ENCODE results near the gene TOMM40L.
"Not testable (repeated sequence)": the region's sequence is repeated elsewhere in the genome, so short reads cannot be mapped to it uniquely, and the experiment has no call there.

The TOMM40L gene

GRCh38 chr1:161218301-161219077, 7.4 kb upstream of the TOMM40L start:
- H3K9ac ChIP-seq, result no peak overlapping the region

DNA sequence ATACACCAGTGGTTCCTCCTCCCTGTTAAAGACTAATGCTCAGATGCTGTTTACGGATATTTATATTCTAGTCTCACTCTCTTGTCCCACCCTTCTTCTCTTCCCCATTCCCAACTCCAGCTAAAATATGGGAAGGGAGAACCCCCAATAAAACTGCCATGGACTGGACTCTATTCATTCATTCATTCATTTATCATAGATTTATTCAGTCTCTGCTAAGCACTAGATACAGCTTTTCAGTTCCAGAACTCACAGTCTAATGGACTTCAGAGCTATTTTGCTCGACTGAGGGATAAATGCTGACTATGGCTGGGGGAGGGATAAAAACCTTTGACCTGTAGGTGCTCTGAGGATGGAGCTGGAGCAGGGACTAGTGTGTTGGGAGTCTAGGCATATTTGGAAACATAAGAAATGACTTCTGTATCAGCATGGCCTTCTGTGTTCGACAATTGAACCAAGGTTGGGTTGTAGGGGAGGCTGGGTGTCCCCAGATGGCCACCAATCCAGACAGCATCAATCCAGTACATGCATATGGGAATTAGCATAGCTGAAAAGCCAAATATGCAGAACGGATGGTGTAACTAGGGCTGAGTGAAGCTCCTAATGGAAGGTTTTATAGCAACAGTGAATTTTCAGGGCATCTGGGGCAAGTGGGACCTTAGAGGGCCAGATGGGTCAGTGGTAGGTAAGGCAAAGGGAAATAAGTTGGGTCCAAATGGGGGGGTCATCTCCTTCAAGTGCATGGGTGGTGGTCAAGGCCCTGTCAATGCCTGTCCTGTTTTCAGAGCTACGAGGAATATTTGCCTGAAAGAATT, 6.6 kb upstream of the TOMM40L start:
- TF ChIP-seq Cebpa-rat (IDR thresholded peaks at IDR 0.05), result no peak
- Histone ChIP-seq H3K36me3 (peaks cover 5% of the 10 kb centered on the region), H3K27me3 (peaks cover 44% of the 10 kb centered on the region), H3K9ac (no peak overlapping the region), H3K4me1 (peaks cover 49% of the 10 kb centered on the region), H4K20me1 (peaks cover 38% of the 10 kb centered on the region), H3K9me3 (no peaks in the 10 kb centered on the region), H3K27ac (no peak overlapping the region), H3K4me3 (no peak overlapping the region), H3K4me2 (peak overlapping the region; percentile 71)

More at GRCh38 chr1:161218301-161219077, 7.4 kb upstream of the TOMM40L start:
- no peak for TF ChIP-seq Cebpa-rat (IDR thresholded peaks at IDR 0.05)
- H3K9me3 ChIP-seq, result no peaks in the 10 kb centered on the region
- peaks cover 51% of the 10 kb centered on the region for H3K4me1 ChIP-seq
- peak overlapping the region; percentile 71 for H3K4me2 ChIP-seq
- H3K36me3 ChIP-seq, result peaks cover 13% of the 10 kb centered on the region
- no peak overlapping the region for H3K27ac ChIP-seq
- no peak overlapping the region for H3K4me3 ChIP-seq
- peaks cover 43% of the 10 kb centered on the region for H4K20me1 ChIP-seq
- H3K27me3 ChIP-seq, result peaks cover 44% of the 10 kb centered on the region

GRCh38 chr1:161220002-161220401, 5.9 kb upstream of the TOMM40L start:
- peaks cover 44% of the 10 kb centered on the region for H3K27me3 ChIP-seq
- no peaks in the 10 kb centered on the region for H3K9me3 ChIP-seq
- no peak overlapping the region for H3K27ac ChIP-seq
- no peaks in the 10 kb centered on the region for H3K36me3 ChIP-seq
- no peak overlapping the region for H3K4me2 ChIP-seq
- H3K4me1 ChIP-seq, result peaks cover 43% of the 10 kb centered on the region
- no peak for TF ChIP-seq Cebpa-rat (IDR thresholded peaks at IDR 0.05)
- no peak overlapping the region for H3K9ac ChIP-seq
- H4K20me1 ChIP-seq, result peaks cover 32% of the 10 kb centered on the region
- no peak overlapping the region for H3K4me3 ChIP-seq

GRCh38 chr1:161222175-161223019, 3.5 kb upstream of the TOMM40L start:
- no peaks in the 10 kb centered on the region for H3K36me3 ChIP-seq
- H3K27me3 ChIP-seq, result peaks cover 36% of the 10 kb centered on the region
- no peak for TF ChIP-seq Cebpa-rat (IDR thresholded peaks at IDR 0.05)
- no peak overlapping the region for H3K4me2 ChIP-seq
- H3K9me3 ChIP-seq, result no peaks in the 10 kb centered on the region
- H3K27ac ChIP-seq, result no peak overlapping the region
- no peak overlapping the region for H3K4me3 ChIP-seq
- H3K4me1 ChIP-seq, result peaks cover 36% of the 10 kb centered on the region
- no peak overlapping the region for H3K9ac ChIP-seq
- H4K20me1 ChIP-seq, result peaks cover 11% of the 10 kb centered on the region

DNA sequence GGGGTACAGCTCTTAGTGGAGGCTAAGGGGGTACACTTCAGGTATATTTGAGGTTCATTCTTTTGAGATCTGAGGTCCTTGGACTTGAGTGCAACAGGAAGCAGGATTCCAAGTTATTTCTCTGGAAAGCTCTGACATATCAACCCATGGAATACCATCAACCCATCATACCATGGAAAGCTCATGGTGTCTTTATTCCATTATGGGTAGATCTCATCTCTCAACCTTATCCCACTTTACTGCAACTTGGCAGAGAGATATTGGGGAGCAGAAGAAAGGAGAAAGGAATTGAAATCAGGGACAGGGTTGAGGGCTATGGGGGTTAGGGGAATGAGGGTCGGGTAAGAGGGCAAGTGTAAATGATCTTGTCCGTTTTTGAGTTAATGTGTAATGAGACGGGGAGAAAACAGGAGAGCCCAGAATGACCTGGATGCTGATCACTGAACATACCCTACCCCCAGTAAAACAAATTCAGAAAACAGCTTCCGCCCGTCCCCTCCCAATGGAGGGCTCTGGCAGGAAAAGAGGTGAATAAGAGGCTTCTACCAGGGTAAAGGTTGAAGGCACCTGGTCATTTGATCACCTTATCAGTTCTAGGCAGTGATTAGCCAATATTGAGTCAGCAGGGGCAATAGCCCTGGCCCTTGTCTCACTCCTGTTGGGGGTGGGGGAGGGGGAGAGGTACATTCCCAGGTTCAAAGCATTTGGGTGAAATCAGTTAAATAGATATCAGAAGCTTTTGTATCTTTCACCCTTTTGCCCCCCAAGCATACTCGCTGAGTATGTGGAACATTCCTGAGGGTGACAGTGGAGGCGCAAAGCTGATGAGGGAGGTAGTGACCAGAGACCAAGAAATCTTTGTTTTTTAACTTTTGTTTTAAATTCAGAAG, 1.8 kb upstream of the TOMM40L start:
- Histone ChIP-seq H3K4me1 (peaks cover 28% of the 10 kb centered on the region), H3K9me3 (no peaks in the 10 kb centered on the region), H3K9ac (no peak overlapping the region), H3K4me2 (no peak overlapping the region), H3K36me3 (peaks cover 10% of the 10 kb centered on the region), H3K4me3 (no peak overlapping the region), H3K27ac (no peak overlapping the region), H4K20me1 (no peaks in the 10 kb centered on the region; the same call in 1 of the 2 replicates), H3K27me3 (peaks cover 24% of the 10 kb centered on the region)
- no peak for TF ChIP-seq Cebpa-rat (IDR thresholded peaks at IDR 0.05)

- H4K20me1 ChIP-seq, H3K27ac ChIP-seq, H3K9me3 ChIP-seq, H3K9ac ChIP-seq, H3K4me3 ChIP-seq: not testable (repeated sequence)
- peaks cover 17% of the 10 kb centered on the region for H3K27me3 ChIP-seq
- H3K36me3 ChIP-seq, result peaks cover 17% of the 10 kb centered on the region
- H3K4me1 ChIP-seq, result peaks cover 27% of the 10 kb centered on the region
- peak overlapping the region; percentile 50; the same call in 1 of the 2 replicates for H3K4me2 ChIP-seq
These were observed 1.2 kb upstream of the TOMM40L start for GRCh38 chr1:161224695-161225087.

DNA sequence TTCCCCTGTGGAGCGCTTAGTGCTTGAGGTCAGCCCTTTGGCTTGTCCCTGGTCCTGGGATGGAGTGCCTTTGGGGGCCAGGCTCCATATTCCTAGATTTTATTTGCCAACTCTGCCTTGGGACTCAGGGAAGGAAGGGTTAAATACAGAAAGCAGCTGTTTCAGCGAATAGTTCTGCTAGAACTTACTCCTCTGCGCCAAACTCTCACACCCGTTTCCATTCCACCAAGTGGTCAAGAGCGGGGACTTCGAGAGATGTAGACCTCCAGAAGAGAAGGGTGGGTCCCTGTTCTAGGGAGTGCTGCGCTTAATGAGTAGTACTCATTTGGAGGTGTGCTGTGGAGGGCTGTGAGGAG, 704 bp upstream of the TOMM40L start:
- no peak overlapping the region for H3K4me3 ChIP-seq
- H3K27ac ChIP-seq, result no peak overlapping the region
- peaks cover 13% of the 10 kb centered on the region for H3K27me3 ChIP-seq
- no peaks in the 10 kb centered on the region for H4K20me1 ChIP-seq
- peak overlapping the region; percentile 50 for H3K4me2 ChIP-seq
- no peak for TF ChIP-seq Cebpa-rat (IDR thresholded peaks at IDR 0.05)
- H3K9me3 ChIP-seq, result no peaks in the 10 kb centered on the region
- H3K36me3 ChIP-seq, result peaks cover 21% of the 10 kb centered on the region
- peaks cover 27% of the 10 kb centered on the region for H3K4me1 ChIP-seq
- H3K9ac ChIP-seq, result no peak overlapping the region

DNA sequence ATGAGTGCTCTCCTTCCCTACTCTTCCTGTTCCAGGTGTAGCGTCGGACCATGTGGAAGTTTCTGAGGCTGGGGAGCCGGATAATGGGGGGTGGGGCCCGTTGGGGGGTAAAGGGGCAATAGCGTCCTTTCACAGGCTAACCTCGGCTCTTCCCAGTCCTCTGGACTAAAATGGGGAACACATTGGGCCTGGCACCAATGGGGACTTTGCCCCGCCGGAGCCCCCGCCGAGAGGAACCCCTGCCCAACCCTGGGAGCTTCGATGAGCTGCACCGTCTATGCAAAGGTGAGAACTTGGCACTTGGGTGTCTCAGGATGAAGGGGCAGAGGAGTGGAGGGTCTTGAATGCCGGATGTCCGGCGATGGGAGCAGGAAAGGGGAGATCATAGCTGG, 456 bp downstream of the TOMM40L start:
- no peaks in the 10 kb centered on the region for H4K20me1 ChIP-seq
- H3K36me3 ChIP-seq, result peaks cover 31% of the 10 kb centered on the region
- H3K27me3 ChIP-seq, result peaks cover 7% of the 10 kb centered on the region
- H3K4me1 ChIP-seq, result peaks cover 27% of the 10 kb centered on the region
- H3K27ac ChIP-seq, result peak overlapping the region; percentile 73
- no peak for TF ChIP-seq Cebpa-rat (IDR thresholded peaks at IDR 0.05)
- peak overlapping the region; percentile 78 for H3K4me3 ChIP-seq
- H3K4me2 ChIP-seq, result peak overlapping the region; percentile 95
- no peaks in the 10 kb centered on the region for H3K9me3 ChIP-seq
- peak overlapping the region; percentile 80 for H3K9ac ChIP-seq

DNA sequence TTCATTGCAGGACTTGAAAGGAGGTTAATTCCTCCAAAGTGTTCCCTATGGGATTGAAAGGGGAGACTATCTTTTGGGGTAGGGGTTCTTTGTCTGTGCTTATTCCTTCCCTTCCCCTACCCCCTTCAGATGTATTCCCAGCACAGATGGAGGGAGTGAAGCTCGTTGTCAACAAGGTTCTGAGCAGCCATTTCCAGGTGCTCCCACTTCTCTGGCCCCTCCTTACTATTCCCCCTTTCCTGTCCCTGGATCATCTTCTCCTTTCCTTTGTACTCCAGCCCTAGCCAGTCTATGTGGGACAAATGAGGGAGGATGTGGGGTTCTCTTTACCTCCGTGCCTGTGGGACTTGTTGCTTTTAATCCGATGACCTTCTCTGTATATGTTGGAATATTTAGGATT, 899 bp downstream of the TOMM40L start:
- Histone ChIP-seq H3K9me3 (no peaks in the 10 kb centered on the region), H3K4me1 (peaks cover 27% of the 10 kb centered on the region), H3K4me2 (peak overlapping the region; percentile 95), H3K4me3 (peak overlapping the region; percentile 78), H3K36me3 (peaks cover 31% of the 10 kb centered on the region), H4K20me1 (no peaks in the 10 kb centered on the region), H3K27ac (peak overlapping the region; percentile 73), H3K27me3 (peaks cover 6% of the 10 kb centered on the region), H3K9ac (peak overlapping the region; percentile 80)
- no peak for TF ChIP-seq Cebpa-rat (IDR thresholded peaks at IDR 0.05)
